Ishikawa (cell line): Measurements from ENCODE around the gene SLC7A4.

Source experiments
- CEBPB ChIP-seq: IDR thresholded peaks from 2 replicates; pipeline ENCODE4 v1.6.1; 2012
- CREB1 ChIP-seq: IDR thresholded peaks from 2 replicates; pipeline ENCODE4 v1.6.1; 2012; ENCODE audit warnings: low read depth
- EGR1 ChIP-seq: IDR thresholded peaks from 2 replicates; pipeline ENCODE4 v1.6.1; 2012
- EP300 ChIP-seq: IDR thresholded peaks from 2 replicates; pipeline ENCODE4 v1.6.1; 2012; ENCODE audit warnings: borderline replicate concordance
- FOXM1 ChIP-seq: IDR thresholded peaks from 2 replicates; pipeline ENCODE4 v1.6.1; 2012; ENCODE audit warnings: low read depth, borderline replicate concordance
- NFIC ChIP-seq: IDR thresholded peaks from 2 replicates; pipeline ENCODE4 v1.6.1; 2012
- RAD21 ChIP-seq: IDR thresholded peaks from 2 replicates; pipeline ENCODE4 v1.6.1; 2012; ENCODE audit warnings: low read depth
- TAF1 ChIP-seq: IDR thresholded peaks from 2 replicates; pipeline ENCODE4 v1.6.1; 2012; ENCODE audit warnings: low read depth, mild to moderate bottlenecking
- TCF12 ChIP-seq: IDR thresholded peaks from 2 replicates; pipeline ENCODE4 v1.6.1; 2012; ENCODE audit warnings: low read depth
- TEAD4 ChIP-seq: IDR thresholded peaks from 2 replicates; pipeline ENCODE4 v1.6.1; 2012
- YY1 ChIP-seq: IDR thresholded peaks from 2 replicates; pipeline ENCODE4 v1.6.1; 2012; ENCODE audit warnings: low read depth
- ZBTB7A ChIP-seq: IDR thresholded peaks from 2 replicates; pipeline ENCODE4 v1.6.1; 2012; ENCODE audit warnings: low read depth
- TF ChIP-seq, protein P1 (sequence below): IDR thresholded peaks from 2 replicates; pipeline ENCODE4 v1.6.1; 2012; ENCODE audit warnings: low read depth, mild to moderate bottlenecking
- TF ChIP-seq, protein P2 (sequence below): IDR thresholded peaks from 2 replicates; pipeline ENCODE4 v1.6.1; 2012
- TF ChIP-seq, protein P3 (sequence below): IDR thresholded peaks from 2 replicates; pipeline ENCODE4 v1.6.1; 2012

Gene SLC7A4, protein sequence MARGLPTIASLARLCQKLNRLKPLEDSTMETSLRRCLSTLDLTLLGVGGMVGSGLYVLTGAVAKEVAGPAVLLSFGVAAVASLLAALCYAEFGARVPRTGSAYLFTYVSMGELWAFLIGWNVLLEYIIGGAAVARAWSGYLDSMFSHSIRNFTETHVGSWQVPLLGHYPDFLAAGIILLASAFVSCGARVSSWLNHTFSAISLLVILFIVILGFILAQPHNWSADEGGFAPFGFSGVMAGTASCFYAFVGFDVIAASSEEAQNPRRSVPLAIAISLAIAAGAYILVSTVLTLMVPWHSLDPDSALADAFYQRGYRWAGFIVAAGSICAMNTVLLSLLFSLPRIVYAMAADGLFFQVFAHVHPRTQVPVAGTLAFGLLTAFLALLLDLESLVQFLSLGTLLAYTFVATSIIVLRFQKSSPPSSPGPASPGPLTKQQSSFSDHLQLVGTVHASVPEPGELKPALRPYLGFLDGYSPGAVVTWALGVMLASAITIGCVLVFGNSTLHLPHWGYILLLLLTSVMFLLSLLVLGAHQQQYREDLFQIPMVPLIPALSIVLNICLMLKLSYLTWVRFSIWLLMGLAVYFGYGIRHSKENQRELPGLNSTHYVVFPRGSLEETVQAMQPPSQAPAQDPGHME

DNA sequence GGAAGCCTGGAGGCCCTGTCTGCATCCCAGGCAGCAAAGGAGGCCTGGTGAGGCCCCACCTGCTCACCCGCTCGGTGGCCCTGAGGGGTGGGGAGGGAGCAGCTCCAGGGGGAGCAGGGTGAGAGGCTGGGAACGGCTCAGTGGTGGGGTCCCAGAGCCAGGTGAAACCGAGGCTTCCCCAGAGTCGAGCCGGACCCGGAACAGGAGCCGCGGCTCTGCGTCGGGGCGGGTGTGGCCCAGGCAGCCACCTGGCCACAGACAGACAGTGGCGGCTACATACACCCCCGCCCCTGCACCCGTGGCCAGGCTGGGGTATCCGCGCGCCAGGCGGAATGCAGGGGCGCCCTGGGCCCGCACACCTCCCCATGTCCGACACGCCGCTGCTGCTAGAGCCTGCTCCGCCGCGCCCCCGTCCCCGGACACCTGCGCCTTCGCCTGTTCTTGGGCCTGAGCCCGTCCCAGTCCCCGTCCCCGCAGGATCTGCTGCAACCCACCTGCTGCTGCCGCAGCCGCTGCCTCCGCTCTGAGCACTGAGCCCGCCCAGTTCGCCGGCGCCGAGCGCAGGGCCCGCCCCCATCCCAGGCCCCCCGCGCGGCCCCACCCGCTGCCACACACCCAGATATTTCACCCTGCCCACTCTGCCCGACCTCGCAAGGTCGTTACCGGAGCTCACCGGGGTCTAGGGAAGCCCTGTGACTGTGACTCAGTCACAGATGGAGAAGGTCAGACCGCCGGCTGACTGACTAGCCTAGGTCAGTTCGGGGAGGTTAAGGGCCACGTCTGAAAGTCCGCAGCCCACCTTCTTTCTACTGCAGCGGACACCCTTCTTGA is at the start of gene SLC7A4:
SLC7A4 (minus strand) TSS at position 525 of the 831 bp plus-strand sequence. CDS start 749 bp downstream, outside the sequence.
- TF ChIP-seq, protein P1, sequence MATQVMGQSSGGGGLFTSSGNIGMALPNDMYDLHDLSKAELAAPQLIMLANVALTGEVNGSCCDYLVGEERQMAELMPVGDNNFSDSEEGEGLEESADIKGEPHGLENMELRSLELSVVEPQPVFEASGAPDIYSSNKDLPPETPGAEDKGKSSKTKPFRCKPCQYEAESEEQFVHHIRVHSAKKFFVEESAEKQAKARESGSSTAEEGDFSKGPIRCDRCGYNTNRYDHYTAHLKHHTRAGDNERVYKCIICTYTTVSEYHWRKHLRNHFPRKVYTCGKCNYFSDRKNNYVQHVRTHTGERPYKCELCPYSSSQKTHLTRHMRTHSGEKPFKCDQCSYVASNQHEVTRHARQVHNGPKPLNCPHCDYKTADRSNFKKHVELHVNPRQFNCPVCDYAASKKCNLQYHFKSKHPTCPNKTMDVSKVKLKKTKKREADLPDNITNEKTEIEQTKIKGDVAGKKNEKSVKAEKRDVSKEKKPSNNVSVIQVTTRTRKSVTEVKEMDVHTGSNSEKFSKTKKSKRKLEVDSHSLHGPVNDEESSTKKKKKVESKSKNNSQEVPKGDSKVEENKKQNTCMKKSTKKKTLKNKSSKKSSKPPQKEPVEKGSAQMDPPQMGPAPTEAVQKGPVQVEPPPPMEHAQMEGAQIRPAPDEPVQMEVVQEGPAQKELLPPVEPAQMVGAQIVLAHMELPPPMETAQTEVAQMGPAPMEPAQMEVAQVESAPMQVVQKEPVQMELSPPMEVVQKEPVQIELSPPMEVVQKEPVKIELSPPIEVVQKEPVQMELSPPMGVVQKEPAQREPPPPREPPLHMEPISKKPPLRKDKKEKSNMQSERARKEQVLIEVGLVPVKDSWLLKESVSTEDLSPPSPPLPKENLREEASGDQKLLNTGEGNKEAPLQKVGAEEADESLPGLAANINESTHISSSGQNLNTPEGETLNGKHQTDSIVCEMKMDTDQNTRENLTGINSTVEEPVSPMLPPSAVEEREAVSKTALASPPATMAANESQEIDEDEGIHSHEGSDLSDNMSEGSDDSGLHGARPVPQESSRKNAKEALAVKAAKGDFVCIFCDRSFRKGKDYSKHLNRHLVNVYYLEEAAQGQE = no peak
- TF ChIP-seq CREB1 (no peak), CEBPB (no peak), FOXM1 (no peak), ZBTB7A (no peak), RAD21 (no peak), YY1 (no peak), EP300 (no peak), EGR1 (no peak), TEAD4 (no peak), NFIC (no peak), TAF1 (no peak)
- TF ChIP-seq, protein P2, sequence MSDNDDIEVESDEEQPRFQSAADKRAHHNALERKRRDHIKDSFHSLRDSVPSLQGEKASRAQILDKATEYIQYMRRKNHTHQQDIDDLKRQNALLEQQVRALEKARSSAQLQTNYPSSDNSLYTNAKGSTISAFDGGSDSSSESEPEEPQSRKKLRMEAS = no peak

DNA sequence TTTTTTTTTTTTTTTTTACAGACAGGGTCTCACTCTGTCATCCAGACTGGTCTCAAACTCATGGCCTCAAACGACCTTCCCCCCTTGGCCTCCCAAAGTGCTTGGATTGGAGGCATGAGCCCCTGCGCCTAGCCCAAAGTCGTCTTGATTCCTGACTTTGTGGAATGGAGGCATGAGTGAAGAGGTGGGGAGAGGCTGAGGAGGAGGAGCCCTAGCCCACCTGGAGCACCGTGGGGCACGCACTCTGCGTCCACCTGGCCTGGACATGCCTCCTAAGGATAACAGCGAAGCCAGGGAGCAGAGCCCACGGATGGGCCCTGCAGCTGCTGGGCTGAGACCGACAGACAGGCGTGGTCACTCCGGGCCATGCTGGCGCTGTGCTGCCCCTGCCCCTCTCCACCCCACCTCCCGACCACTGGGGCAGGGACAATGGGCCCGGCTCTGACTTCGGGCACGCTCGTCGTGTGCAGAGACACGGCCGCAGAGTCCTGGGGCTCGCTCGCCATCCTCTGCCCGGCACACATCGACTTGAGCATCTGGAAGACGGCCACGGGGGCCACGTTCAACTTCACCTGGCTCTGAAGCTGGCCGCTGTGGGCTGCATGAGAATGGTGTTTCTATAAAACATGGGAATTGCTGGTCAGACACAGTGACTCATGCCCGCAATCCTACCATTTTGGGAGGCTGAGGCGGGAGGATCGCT is 48.2 kb upstream of the SLC7A4 start:
- TF ChIP-seq TCF12 (no peak), ZBTB7A (no peak), CREB1 (no peak), EGR1 (no peak), NFIC (no peak), CEBPB (no peak)
- TF ChIP-seq, protein P3, sequence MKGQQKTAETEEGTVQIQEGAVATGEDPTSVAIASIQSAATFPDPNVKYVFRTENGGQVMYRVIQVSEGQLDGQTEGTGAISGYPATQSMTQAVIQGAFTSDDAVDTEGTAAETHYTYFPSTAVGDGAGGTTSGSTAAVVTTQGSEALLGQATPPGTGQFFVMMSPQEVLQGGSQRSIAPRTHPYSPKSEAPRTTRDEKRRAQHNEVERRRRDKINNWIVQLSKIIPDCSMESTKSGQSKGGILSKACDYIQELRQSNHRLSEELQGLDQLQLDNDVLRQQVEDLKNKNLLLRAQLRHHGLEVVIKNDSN = no peak

DNA sequence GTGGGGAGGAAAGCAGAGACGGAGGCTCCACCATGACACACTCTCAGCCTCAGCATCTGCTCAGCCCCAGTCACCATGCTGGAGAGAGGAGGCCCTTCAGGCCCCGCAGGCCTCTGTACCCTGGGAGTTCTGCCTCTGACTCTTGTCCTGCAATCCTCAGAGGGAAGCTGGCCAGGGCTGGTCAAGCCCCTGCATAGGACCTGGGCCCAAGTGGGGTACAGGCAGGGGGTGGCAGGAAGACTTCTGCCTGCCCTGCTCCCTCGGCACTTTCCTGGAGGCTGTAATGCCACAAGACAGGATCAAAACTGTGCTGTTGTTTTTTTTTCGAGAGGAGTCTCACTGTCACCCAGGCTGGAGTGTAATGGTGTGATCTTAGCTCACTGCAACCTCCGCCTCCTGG is 47.1 kb upstream of the SLC7A4 start:
- TF ChIP-seq FOXM1 = no peak
- no peak for TF ChIP-seq TAF1
- TF ChIP-seq CREB1 = no peak
- TF ChIP-seq, protein P2 = no peak
- no peak for TF ChIP-seq CEBPB
- no peak for TF ChIP-seq ZBTB7A
- TF ChIP-seq, protein P1 = no peak
- no peak for TF ChIP-seq TCF12
- TF ChIP-seq YY1 = no peak
- TF ChIP-seq, protein P3 = no peak
- no peak for TF ChIP-seq NFIC
- TF ChIP-seq EP300 = no peak

DNA sequence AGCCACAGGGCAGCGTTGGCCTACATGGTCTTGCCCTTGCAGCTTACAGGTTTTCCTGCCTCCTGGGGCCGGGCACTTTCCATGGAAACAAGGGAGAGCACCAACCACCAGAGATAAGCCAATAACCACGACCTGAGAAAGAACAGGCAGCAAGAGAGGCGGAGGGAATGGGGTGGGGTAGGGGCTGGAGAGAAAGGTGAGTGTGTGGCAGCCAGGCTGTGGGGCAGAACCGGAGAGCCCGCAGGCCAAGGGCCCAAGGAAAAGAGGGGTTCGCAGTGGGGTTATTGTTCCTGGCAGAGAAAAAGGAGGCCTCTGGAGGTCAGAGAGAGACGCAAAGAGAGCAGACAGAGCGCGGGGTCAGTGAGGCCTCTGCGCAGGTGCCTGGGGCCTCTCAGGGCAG is 46.6 kb upstream of the SLC7A4 start:
- TF ChIP-seq, protein P2 = no peak
- TF ChIP-seq TEAD4 = no peak
- TF ChIP-seq TCF12 = no peak
- TF ChIP-seq ZBTB7A = no peak
- no peak for TF ChIP-seq CREB1
- TF ChIP-seq CEBPB = no peak
- TF ChIP-seq, protein P3 = no peak
- TF ChIP-seq EGR1 = no peak
- no peak for TF ChIP-seq FOXM1
- TF ChIP-seq EP300 = no peak
- no peak for TF ChIP-seq NFIC
- TF ChIP-seq TAF1 = no peak
- no peak for TF ChIP-seq RAD21
- TF ChIP-seq, protein P1 = no peak
- TF ChIP-seq YY1 = no peak
